ENCODE results near the gene LRP8.

Gene LRP8

GRCh38 chr1:53359225-53359933 lies 31.5 kb upstream of the LRP8 start:
- no peak for DNase-seq (ENCODE audit: low spot score)

GRCh38 chr1:53356637-53357036 lies 28.8 kb upstream of the LRP8 start:
- DNase-seq (ENCODE audit: low spot score), result no peak

GRCh38 chr1:53354119-53354518 lies 26.2 kb upstream of the LRP8 start:
- DNase-seq (ENCODE audit: low spot score), result no peak

DNA sequence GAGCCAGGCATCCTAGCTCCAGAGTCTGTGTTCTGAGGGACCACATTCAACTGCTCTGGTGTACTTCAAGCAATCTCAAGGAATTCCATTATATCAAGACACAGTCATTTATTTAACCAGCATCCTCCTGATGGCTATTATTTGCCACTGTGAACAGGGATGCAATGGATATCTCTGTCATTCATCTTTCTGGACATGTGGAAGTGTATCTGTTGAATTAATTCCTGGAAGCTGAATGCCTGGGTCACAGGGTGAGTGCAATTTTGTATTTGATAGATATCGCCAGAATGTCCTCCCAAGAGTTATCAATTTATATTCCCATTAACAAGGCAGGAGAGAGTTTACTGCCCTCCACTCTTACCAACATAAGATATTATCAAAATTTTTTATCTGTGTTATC lies 24.7 kb upstream of the LRP8 start:
- no peak for DNase-seq (ENCODE audit: low spot score)

DNA sequence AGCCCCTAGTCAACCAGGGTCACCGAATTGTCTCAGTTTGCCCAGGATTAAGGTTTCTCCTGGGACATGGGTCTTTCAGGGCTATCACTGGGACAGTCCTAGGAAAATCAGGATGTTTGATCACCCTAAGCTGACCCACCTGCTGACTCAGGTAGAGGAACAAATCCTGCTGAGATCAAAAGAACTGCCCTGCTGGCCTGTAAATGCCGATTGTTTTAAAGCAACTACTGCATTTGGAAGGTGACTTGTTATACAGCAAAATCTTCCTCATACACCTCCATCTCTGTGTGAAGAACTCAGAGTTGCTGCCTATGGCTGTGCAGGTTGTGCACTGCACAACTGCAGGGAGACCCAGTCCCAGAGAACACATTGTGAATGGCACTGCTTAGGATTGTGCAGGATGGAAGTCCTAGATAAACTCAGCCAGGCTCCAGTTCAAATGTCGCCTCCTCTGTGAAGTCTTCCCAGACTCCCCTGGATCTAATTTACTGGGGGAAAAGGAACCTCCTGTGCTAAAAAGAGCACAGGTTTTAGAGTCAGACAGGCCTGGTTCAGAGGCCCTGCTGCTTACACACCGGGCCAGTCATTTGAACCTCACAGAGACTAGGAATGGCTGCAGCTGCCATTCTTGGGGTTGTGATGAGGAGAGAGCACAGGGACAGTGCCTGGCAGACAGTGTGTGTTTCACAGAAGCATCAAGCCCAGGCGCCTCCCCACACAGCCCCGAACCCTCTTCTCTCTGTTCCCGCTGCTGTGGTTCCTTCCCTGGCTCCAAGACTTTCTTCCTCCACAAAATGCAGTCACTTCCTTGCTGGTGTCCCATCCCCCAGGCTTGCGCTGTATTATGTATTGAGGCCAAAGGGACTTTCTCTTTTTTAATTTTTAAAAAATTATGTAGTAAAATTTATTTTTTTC lies 23.2 kb upstream of the LRP8 start:
- DNase-seq (ENCODE audit: low spot score), result no peak

DNA sequence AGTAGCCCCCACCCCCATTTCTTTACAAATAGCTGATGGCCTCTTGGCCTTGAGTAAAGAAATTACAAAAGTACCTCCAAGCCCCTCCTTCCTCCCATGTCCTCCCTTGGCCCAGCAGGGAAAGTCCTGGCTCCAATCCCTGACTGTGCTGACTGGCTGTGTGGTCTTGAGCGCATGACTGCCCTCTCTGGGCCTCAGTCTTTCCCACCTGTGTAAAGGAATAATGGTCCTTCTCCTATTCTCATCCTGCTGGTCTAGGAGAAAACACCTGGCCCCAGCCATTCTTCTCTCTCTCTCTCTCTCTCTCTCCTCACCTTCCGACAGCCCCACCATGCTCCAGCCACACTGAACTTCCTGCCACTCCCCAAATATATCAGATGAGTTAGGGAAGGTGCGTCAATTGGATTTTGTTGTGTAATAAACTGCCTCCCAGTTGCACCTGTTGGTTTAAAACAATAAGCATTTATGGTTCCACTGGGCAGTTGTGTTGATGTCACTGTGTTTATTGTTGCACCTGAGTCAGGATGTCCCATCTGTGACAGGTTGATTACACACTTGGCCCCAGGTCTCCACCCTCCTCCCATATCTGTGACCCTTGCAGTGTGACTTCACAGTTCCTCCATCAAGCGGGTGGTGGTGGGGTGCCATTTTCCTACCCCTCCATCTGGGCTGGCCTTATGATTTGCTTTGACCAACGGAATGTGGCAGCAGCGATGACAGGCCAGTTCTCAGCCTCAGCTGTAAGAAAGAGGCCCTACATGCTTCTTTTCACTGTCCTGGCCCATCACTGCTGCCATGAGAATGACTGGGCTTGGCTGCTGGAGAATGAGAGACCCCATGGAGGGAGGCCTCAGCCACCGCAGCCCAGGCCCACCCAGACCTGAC lies 22.3 kb upstream of the LRP8 start:
- no peak for DNase-seq (ENCODE audit: low spot score)

DNA sequence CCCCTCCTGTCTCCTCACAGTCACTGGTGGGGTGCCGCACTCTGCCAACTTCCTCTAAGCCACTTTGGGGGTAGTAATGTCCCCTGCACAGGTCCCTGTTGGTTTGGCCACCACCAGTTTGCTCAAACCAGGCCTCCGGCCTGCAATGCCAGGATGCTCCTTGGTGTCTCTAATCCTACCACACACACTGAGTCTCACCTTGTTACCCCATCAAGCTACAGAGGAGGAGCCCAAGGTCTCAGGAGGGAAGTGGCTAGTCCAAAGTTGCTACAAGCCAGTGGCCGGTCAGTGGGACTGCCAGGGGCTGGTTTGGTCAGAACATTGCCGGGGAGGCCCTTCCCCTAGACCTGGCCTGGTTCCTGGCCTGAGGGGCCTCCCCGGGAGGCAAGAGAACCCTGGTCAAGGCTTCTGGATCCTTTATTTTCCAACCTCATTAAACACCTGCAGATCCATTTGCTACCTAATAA lies 21.5 kb upstream of the LRP8 start:
- DNase-seq (ENCODE audit: low spot score), result no peak

DNA sequence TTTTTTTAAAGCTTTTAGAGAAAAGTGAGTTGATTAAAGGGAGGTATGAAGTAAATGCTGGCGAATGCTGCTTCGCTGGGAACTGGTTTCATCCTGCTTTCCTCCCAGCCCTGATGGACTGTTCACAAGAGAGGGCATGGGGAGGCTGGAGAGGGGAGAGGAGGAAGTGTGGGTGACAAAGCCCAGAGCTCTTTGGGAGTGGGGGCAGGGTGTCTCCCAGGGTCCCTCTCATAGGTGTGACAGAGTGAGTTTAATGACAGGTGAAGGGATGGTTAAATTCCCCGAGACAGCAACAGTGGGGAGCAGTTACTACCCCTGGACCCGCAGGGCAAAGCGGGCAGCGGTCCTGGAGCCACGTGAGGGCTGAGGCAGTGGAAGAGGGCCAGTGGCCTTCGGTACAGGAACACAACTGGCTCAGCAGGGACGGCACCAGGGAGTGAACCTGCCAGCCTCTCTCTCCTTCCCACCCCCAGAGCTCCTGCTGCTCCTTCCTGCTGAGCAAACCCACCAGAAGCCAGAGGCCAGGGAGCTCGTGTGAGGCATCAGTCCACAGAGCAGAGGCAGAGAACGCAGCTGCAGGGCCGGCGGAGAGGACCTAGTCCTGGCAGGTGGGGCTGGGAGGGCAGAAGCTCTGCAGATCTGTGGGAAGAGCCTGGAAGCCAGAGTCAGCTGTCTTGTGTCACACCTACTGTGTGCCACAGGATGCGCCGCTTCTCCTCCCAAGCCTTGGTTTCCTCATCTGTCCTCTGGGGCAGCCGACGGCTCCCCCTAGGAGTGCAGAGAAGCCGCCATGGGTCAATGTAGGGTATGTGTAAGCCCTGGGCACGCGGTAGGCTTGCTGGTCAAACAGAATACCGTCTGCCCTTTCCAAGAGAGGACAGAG lies 20.9 kb upstream of the LRP8 start:
- no peak for DNase-seq (ENCODE audit: low spot score)

- no peak for DNase-seq (ENCODE audit: low spot score)
Measured at GRCh38 chr1:53346814-53347176, 18.9 kb upstream of the LRP8 start.

- no peak for DNase-seq (ENCODE audit: low spot score)
Measured at GRCh38 chr1:53345996-53346813, 18.3 kb upstream of the LRP8 start.

DNA sequence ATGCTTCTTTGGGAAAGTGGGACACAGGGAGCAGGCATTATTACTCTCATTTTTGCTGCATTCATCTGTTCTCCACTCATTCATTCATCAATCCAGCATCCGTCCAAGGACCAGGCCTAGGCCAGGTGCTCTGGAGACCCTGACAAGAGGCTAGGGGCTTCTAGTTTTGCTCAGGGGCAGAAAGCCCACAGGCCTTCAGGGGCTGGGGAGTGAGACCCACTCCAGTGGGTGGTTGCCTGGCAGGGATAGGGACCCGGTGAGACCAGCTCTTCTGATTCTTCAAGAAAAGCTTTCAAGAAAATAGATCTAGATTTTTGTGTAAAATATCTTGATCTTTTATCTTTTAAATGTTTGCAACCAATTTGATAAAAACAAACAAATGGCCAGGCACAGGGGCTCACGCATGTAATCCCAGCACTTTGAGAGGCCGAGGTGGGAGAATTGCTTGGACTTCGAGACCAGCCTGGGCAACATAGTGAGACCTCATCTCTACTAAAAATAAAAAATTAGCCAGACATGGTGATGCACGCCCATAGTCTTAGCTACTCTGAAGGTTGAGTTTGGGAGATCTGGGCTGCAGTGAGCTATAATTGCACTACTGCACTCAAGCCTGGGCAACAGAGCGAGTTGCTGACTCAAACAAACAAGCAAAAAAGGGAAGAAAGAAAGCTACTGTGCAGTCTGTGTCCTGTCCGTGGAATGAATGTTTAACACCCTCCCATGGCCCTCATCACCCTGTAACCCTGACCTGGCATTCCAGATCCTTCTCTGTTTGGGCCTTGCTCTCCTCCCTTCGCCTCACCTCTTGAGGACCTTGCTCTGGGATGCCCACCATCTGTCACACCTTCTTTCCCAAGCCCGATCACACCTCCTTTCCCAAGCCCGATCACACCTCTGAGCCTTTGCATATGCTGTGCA lies 17.3 kb upstream of the LRP8 start:
- DNase-seq (ENCODE audit: low spot score), result no peak

DNA sequence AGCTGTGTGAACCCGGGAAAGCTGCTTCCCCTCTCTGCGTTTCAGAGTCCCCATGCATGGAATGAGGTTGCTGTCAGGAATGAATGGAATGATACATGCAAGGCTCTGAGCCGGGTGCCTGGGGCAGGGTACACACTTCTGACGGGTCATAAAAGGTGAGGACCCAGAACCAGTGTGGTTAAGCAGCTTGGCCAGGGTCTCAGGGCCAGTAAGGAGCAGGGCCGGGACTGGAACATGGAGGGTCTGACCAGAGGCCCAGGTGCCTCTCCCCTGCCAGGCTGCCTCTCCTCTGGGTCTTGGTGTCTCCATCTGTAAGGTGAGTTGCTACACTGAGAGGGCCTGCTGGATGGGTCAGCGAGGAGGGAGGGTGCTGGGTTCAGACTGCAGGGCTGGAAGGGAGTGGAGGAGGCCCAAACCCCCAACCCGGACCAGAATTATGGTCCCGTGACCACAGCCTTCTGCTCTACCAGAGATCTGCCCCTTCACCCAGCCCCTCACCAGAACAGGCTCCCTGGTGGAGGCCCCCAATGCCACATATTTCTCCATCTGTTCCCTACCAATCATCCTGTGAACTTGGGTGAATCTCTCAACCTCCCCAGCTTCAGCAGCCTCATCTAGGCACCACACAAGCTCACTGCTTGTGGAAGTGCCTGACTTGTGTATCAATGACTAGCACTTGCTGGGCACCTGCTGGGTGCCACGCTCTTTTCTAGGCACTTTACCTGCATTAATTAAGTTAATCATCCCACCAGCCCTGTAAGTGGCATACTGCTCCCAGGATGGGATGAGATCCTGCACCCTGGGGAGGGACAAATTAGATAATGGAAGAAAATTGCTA lies 16.2 kb upstream of the LRP8 start:
- DNase-seq (ENCODE audit: low spot score), result no peak

GRCh38 chr1:53342735-53343470 lies 15.0 kb upstream of the LRP8 start:
- no peak for DNase-seq (ENCODE audit: low spot score)

GRCh38 chr1:53341961-53342707 lies 14.3 kb upstream of the LRP8 start:
- DNase-seq (ENCODE audit: low spot score), result no peak

- no peak for DNase-seq (ENCODE audit: low spot score)
Measured at GRCh38 chr1:53341521-53341895, 13.6 kb upstream of the LRP8 start.

DNA sequence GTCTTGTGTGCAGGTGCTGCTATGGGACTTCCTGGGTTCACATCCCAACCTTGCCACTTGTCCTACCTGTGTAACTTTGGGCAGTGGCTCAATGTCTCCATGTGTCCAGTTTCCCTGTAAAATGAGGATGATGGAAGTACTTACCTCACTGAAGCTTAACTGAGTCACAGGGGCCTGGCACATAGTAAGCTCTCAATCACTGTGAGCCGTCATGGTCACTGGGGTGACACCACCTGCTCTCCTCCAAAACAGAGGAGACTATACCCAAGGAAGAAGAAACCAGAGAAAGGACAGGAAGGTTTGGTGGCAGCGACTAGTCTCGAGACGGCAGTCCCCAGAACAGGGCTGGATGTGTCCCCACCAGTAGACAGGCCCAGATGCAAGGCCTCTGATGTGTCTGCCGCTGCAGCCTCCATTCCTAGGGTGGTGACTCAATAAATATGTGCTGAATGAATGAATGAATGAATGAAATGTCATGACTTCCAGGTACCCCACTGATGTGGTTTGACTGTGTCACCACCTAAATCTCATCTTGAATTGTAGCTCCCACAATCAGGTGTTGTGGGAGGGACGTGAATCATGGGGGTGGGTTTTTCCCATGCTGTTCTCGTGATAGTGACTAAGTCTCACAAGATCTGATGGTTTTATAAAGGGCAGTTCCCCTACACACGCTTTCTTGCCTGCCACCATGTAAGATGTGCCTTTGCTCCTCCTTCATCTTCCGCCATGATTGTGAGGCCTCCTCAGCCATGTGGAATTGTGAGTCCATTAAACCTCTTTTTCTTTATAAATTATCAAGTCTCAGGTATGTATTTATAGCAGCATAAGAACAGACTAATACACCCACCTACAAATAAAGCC lies 13.0 kb upstream of the LRP8 start:
- no peak for DNase-seq (ENCODE audit: low spot score)
